Hepatocyte (in vitro differentiated cells): ENCODE results near the gene CEACAM16. TPM values are rescaled to one million over a fixed set of nuclear protein-coding genes. Genes with fewer than 3 reads are reported as not detected.

ENCODE experiments used
- DNase-seq: peaks from one replicate; pipeline ENCODE4 v3.0.0-alpha.2; 2016; ENCODE audit warnings: low spot score
- H2AFZ ChIP-seq: fragments of 200-600 bp; sonication (generic); 2 replicates; pipeline ENCODE4 v1.6.0; 2016; ENCODE audit warnings: antibody characterized with exemption, mild to moderate bottlenecking
- H3K27ac ChIP-seq: fragments of 200-600 bp; sonication (generic); 2 replicates; pipeline ENCODE4 v1.5.1; 2016; ENCODE audit warnings: mild to moderate bottlenecking
- H3K27me3 ChIP-seq: fragments of 200-600 bp; sonication (generic); 2 replicates; pipeline ENCODE4 v1.6.1; 2016
- H3K36me3 ChIP-seq: fragments of 200-600 bp; sonication (generic); replicated peaks from 2 replicates; pipeline ENCODE4 v1.5.1; 2016; ENCODE audit warnings: low read depth; ENCODE audit not compliant: insufficient read depth
- H3K4me1 ChIP-seq: fragments of 200-600 bp; sonication (generic); 2 replicates; pipeline ENCODE4 v1.5.1; 2016; ENCODE audit warnings: mild to moderate bottlenecking, moderate library complexity; ENCODE audit not compliant: insufficient read depth
- H3K4me2 ChIP-seq: fragments of 200-600 bp; sonication (generic); 2 replicates; pipeline ENCODE4 v1.6.0; 2016
- H3K4me3 ChIP-seq: fragments of 200-600 bp; sonication (generic); 2 replicates; pipeline ENCODE4 v1.5.1; 2016; ENCODE audit warnings: mild to moderate bottlenecking
- H3K79me2 ChIP-seq: fragments of 200-600 bp; sonication (generic); 2 replicates; pipeline ENCODE4 v1.6.0; 2017; ENCODE audit warnings: mild to moderate bottlenecking
- H3K9me2 ChIP-seq: fragments of 200-600 bp; sonication (generic); replicated peaks from 2 replicates; pipeline ENCODE4 v1.6.0; 2017; ENCODE audit warnings: mild to moderate bottlenecking; ENCODE audit not compliant: insufficient read depth
- H3K9me3 ChIP-seq: fragments of 200-600 bp; sonication (generic); 2 replicates; pipeline ENCODE4 v1.5.1; 2016; ENCODE audit warnings: low read depth, mild to moderate bottlenecking
- H4K20me1 ChIP-seq: fragments of 200-600 bp; sonication (generic); 2 replicates; pipeline ENCODE4 v1.6.0; 2016; ENCODE audit warnings: mild to moderate bottlenecking; ENCODE audit not compliant: insufficient read depth, poor library complexity, severe bottlenecking
- EZH2 ChIP-seq: fragments of 200-600 bp; sonication (generic); IDR thresholded peaks from 2 replicates; pipeline ENCODE4 v1.6.1; 2016; ENCODE audit warnings: antibody characterized with exemption, mild to moderate bottlenecking, borderline replicate concordance
- EZH2phosphoT487 ChIP-seq: fragments of 200-600 bp; sonication (generic); IDR thresholded peaks from one replicate; pipeline ENCODE4 v1.6.1; 2018; ENCODE audit warnings: antibody characterized with exemption, mild to moderate bottlenecking, low read depth, moderate library complexity; ENCODE audit not compliant: unreplicated experiment, severe bottlenecking
- WGBS: methylation state at CpG from one replicate; pipeline ENCODE4 v1.1.6; 2016; ENCODE audit warnings: low lambda C conversion rate; ENCODE audit errors: missing lambda C conversion rate; 5-methylcytosine and 5-hydroxymethylcytosine counted together
- polyA plus RNA-seq: library from polyadenylated mRNA; unstranded; fragments of >200 nt; fragmentation: Nextera tagmentation; extraction: Ambion mirVana; gene quantifications from 2 replicates; pipeline ENCODE4 v1.2.1, GENCODE V29; 2016
- total RNA-seq: library from RNA; depleted of rRNA; stranded (reverse); fragments of >200 nt; gene quantifications from 2 replicates; pipeline ENCODE4 v1.2.3, GENCODE V29; 2014
- TF ChIP-seq, protein P1 (sequence below): fragments of 200-600 bp; sonication (generic); IDR thresholded peaks from 2 replicates; pipeline ENCODE4 v1.5.1; 2016; ENCODE audit warnings: antibody characterized with exemption, mild to moderate bottlenecking; ENCODE audit not compliant: poor library complexity

CEACAM16 gene
- total and polyA plus RNA-seq, 2 experiments from 2014 or later, result 0.73 TPM; not detected in 1

DNA sequence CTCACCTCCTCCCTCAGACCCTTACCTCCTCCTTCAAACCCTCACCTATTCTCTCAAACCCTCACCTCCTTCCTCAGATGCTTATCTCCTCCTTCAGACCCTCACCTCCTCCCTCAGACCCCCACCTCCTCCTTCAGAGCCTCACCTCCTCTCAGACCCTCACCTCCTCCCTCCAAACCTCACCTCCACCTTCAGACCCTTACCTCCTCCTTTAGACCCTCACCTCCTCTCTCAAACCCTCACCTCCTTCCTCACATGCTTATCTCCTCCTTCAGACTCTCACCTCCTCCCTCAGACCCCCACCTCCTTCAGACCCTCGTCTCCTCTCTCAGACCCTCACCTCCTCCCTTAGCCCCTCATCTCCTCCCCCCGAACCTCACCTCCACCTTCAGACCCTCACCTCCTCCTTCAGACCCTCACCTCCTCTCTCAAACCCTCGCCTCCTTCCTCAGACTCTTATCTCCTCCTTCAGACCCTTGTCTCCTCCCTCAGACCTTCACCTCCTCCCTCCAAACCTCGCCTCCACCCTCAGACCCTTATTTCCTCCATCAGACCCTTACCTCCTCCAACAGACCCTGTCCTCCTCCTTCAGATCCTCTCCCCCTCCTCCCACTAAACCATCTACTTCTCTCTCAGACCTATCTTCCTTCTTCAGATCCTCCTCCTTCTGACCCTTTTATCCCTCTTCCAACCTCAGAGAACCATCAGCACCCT is 47.1 kb downstream of the CEACAM16 start:
- H4K20me1 ChIP-seq, result no peaks in the 10 kb centered on the region
- H3K27me3 ChIP-seq, result no peaks in the 10 kb centered on the region
- peaks cover 42% of the 10 kb centered on the region for H3K4me1 ChIP-seq
- peak overlapping the region; percentile 99 for H3K4me2 ChIP-seq
- no peak overlapping the region for H2AFZ ChIP-seq
- H3K36me3 ChIP-seq, result no peaks in the 10 kb centered on the region
- 83% methylated on average over 3 of the region's 4 CpGs for WGBS
- DNase-seq, result no peak
- H3K27ac ChIP-seq, result peak overlapping the region; percentile 90
- no peaks in the 10 kb centered on the region for H3K9me2 ChIP-seq
- no peak for TF ChIP-seq EZH2phosphoT487
- TF ChIP-seq, protein P1, sequence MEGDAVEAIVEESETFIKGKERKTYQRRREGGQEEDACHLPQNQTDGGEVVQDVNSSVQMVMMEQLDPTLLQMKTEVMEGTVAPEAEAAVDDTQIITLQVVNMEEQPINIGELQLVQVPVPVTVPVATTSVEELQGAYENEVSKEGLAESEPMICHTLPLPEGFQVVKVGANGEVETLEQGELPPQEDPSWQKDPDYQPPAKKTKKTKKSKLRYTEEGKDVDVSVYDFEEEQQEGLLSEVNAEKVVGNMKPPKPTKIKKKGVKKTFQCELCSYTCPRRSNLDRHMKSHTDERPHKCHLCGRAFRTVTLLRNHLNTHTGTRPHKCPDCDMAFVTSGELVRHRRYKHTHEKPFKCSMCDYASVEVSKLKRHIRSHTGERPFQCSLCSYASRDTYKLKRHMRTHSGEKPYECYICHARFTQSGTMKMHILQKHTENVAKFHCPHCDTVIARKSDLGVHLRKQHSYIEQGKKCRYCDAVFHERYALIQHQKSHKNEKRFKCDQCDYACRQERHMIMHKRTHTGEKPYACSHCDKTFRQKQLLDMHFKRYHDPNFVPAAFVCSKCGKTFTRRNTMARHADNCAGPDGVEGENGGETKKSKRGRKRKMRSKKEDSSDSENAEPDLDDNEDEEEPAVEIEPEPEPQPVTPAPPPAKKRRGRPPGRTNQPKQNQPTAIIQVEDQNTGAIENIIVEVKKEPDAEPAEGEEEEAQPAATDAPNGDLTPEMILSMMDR, result no peak
- no peak for TF ChIP-seq EZH2
- H3K9me3 ChIP-seq, result no peaks in the 10 kb centered on the region
- no peak overlapping the region for H3K4me3 ChIP-seq
- H3K79me2 ChIP-seq, result peaks cover 22% of the 10 kb centered on the region

DNA sequence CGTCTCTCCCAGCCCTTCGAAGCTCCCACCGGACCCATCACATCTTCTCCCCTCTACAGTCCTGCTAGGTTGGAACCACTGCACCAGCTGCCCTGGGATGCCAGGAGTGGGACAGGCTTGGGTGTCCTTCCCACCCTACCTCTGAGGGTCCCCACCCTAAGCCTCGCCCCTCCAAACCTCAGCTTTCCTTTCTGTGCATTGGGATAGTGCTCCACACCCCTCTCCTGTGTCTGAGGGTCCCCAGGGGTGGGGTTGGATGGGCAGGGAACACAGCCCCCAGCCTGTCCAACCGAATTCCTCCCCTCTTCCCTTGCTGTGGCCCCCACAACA is 47.6 kb downstream of the CEACAM16 start:
- Histone ChIP-seq H3K9me3 (no peaks in the 10 kb centered on the region), H3K27ac (peak overlapping the region; percentile 90), H3K4me1 (peaks cover 37% of the 10 kb centered on the region), H3K9me2 (no peaks in the 10 kb centered on the region), H4K20me1 (no peaks in the 10 kb centered on the region), H3K4me2 (peak overlapping the region; percentile 99), H3K36me3 (no peaks in the 10 kb centered on the region), H3K4me3 (no peak overlapping the region), H2AFZ (no peak overlapping the region), H3K27me3 (no peaks in the 10 kb centered on the region), H3K79me2 (peaks cover 27% of the 10 kb centered on the region)
- no peak for DNase-seq
- WGBS, result 82% methylated on average over 5 of the region's 5 CpGs
- TF ChIP-seq EZH2, result no peak

DNA sequence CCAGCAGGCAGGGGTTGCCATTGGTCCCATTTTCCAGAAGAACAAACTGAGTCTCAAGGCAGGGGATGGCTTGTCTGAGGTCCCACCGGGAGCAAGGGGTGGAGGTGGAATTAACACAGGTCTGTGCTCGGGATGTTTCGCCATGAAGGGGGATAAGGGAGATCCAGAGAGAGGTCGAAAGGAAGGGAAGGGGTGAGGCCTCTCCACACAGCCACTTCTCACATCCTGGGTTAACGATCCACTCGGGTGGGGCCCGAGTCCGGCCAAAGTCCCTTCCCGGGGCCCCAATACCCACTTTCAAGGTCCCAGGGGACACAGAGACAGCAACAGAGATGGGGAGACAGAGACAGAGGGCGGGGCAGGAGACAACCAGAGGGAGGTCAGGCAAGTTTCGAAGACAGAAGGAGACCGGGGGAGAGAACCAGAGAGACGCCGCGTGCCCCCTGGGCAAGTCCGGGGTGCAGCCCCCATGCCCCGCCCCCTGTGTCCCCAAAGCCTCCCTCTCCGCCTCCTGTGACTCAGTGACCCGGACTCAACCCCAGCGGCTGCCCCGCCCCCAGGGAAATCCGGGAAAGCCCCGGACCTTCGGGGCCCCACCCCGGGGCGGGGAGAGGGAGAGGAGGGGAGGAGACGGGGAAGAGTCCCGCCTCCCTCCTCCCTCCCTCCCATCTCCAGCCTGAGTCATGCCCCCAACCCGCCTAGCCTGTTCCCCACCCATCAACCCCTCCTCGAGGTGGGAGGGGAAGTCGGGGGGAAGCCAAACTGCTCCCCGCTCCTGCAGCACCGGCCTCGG is 48.2 kb downstream of the CEACAM16 start:
- no peaks in the 10 kb centered on the region for H3K9me2 ChIP-seq
- no peaks in the 10 kb centered on the region for H3K36me3 ChIP-seq
- DNase-seq, result peak; percentile 97
- no peaks in the 10 kb centered on the region for H3K9me3 ChIP-seq
- H3K4me3 ChIP-seq, result peak overlapping the region; percentile 70
- H3K4me2 ChIP-seq, result peak overlapping the region; percentile 99
- peaks cover 34% of the 10 kb centered on the region for H3K4me1 ChIP-seq
- peak overlapping the region; percentile 53 for H2AFZ ChIP-seq
- H3K79me2 ChIP-seq, result peaks cover 29% of the 10 kb centered on the region
- H4K20me1 ChIP-seq, result no peaks in the 10 kb centered on the region
- WGBS, result 8% methylated on average over 17 of the region's 34 CpGs
- H3K27ac ChIP-seq, result peak overlapping the region; percentile 100
- TF ChIP-seq, protein P1, result no peak
- TF ChIP-seq EZH2 (no peak), EZH2phosphoT487 (no peak)
- no peaks in the 10 kb centered on the region for H3K27me3 ChIP-seq

GRCh38 chr19:44747739-44748425 is 48.9 kb downstream of the CEACAM16 start:
- no peaks in the 10 kb centered on the region for H3K27me3 ChIP-seq
- no peak for TF ChIP-seq EZH2
- TF ChIP-seq EZH2phosphoT487, result no peak
- TF ChIP-seq, protein P1, result no peak
- peaks cover 32% of the 10 kb centered on the region for H3K4me1 ChIP-seq
- DNase-seq, result peak; percentile 72
- no peaks in the 10 kb centered on the region for H3K9me3 ChIP-seq
- H3K27ac ChIP-seq, result peak overlapping the region; percentile 100
- no peaks in the 10 kb centered on the region for H3K9me2 ChIP-seq
- no peaks in the 10 kb centered on the region for H3K36me3 ChIP-seq
- peak overlapping the region; percentile 99 for H3K4me2 ChIP-seq
- peak overlapping the region; percentile 70 for H3K4me3 ChIP-seq
- no peaks in the 10 kb centered on the region for H4K20me1 ChIP-seq
- WGBS, result 2% methylated on average over 24 of the region's 26 CpGs
- peaks cover 29% of the 10 kb centered on the region for H3K79me2 ChIP-seq
- H2AFZ ChIP-seq, result peak overlapping the region; percentile 53
